Activated T-helper 1 cell treated with anti-CD3 and anti-CD28 coated beads, Interleukin-2, amount 50 U/mL, for 16 hours (primary cell): Measurements from ENCODE around the gene TM6SF1.
"Not testable (repeated sequence)": the region's sequence is repeated elsewhere in the genome, so short reads cannot be mapped to it uniquely, and the experiment has no call there.

Experiments used
- DNase-seq, 2 donors: peaks; one replicate each; pipeline ENCODE4 v3.0.0-alpha.2; 2020; ENCODE audit warnings: low read depth in 1 of 2, low spot score in 1 of 2

TM6SF1 gene

DNA sequence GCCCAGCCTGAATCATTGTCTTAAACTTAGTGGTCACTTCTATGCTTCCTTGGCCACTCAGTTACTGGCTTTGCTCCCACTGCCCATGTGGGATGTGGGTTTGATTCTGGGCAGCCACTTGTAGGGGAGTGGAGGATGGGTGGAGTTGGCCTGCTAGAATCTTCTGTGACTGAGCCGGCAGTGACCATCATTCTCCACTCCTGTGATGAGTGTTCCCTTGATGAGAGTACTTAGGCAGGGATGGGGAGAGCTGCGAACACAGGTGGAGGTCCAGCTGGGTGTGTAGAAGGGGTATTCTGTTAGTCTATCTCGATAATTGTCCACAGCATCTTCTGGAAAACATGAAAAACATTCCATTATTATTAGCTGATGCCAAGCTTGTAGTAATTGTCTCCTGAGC, 8.0 kb downstream of the TM6SF1 start:
- no peak for DNase-seq

DNA sequence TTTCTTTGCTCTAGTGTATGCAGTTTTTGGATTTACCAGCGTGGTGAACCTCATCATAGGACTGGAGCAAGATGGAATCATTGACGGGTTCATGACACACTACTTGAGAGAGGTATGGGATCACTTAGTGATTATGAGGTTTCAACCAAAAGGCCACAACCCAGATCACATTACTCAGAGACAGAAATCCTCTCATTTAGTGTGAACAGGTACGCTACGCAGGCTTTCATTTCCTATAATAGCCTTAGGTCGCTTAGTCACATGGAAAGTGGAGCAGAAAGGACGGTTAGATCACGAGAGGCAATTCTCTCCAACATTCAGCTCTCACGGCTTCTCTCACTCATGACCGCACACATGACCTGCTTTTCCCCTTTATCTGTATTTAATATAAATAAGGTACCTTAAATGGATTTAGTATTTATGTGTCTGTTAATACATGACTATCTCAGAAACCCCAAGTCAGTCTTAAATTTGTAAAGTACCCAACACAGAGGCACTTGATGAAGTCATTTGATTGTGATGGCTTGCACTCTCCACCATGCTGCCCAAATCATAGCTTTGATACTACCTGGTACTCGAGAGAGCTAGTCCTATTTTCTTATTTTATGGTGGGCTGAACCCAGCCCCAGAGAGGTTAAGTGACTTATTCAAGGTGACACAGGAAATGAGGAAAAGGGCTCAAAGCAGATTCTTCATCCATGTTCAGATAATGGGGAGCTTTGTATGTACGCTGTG, 8.6 kb downstream of the TM6SF1 start:
- no peak for DNase-seq

GRCh38 chr15:83118291-83118827, 10.9 kb downstream of the TM6SF1 start:
- DNase-seq = no peak

- DNase-seq = no peak
These were observed 11.5 kb downstream of the TM6SF1 start for GRCh38 chr15:83118968-83119367.

DNA sequence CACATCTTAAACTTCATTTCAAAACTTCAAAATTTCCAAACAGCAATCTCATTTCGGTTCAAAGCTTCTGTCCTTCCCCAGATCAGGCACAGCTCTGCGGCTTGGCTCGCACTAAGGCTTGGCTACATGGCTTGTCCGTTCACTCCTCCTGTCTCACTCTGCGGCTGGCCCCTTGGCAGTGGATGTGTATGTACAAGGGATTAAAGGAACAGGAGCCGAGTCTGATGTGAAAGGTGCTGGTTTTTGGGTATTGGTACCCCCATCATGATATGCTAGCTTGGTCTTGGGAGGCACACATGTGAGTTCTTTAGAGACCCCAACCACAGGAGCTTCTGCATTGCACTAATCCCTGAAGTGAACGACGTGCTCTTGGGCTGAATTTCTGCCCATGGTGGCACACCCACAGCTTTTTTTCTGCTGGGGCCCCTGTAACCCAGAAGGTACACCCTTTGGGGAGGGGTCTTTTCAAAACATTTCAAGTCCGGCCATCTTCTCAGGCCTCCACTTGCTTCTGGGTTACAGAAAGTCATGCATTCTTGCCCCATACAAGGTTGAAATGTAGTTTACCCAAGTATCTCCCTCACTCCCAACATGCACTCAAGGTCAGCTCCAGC, 12.6 kb downstream of the TM6SF1 start:
- DNase-seq = no peak

GRCh38 chr15:83123529-83123928, 16.1 kb downstream of the TM6SF1 start:
- DNase-seq = no peak

- DNase-seq = no peak
These were observed 20.2 kb downstream of the TM6SF1 start for GRCh38 chr15:83127547-83128150.

GRCh38 chr15:83129791-83130190, 22.3 kb downstream of the TM6SF1 start:
- no peak for DNase-seq

- no peak for DNase-seq
These were observed 25.5 kb downstream of the TM6SF1 start for GRCh38 chr15:83132861-83133523.

GRCh38 chr15:83142151-83142550, 34.7 kb downstream of the TM6SF1 start:
- DNase-seq = not testable (repeated sequence)

- no peak for DNase-seq
These were observed 37.3 kb downstream of the TM6SF1 start for GRCh38 chr15:83144771-83145170.

DNA sequence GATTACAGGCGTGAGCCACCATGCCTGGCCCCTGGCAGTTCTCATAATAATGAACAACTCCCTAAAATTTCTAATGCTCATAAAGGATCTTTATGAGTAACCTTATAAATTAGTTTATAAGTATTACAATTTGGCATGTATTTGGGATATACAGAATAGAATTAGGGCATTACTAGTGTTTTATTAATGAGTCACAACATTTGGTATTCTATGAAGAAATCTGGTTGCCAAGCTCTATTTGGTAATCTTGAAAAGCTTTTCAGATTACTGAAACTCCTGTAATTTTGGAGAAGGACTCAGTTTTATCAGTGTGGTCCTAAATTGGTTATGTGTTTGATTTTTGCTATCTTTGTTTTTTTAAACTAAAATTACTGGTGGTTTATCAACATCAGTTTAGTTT, 45.8 kb downstream of the TM6SF1 start:
- DNase-seq = no peak

- DNase-seq = no peak
These were observed 48.5 kb downstream of the TM6SF1 start for GRCh38 chr15:83155942-83156341.

- DNase-seq = no peak
These were observed 50.9 kb downstream of the TM6SF1 start for GRCh38 chr15:83158393-83158792.

GRCh38 chr15:83160741-83161140, 53.3 kb downstream of the TM6SF1 start:
- DNase-seq = no peak

DNA sequence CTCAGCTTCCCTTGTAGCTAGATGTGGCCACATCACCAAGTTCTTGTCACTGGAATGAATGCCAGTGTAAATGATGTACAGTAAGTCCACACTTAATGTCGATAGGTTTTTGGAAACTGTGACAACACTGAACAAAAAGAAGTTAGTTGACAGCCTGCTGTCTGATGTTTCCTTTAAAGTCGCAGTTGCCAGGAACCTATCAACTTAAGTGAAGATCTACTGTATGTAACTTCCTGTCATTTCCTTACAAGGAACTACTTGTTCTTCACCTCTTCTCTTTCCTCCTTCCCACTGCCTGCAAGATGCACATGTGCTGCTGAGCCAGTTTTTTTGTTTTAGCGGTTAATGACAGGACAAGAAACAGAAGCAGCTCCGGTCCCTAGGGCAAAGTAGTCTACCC, 55.6 kb downstream of the TM6SF1 start:
- DNase-seq = no peak

- DNase-seq = no peak
These were observed 56.8 kb downstream of the TM6SF1 start for GRCh38 chr15:83164111-83164770.

DNA sequence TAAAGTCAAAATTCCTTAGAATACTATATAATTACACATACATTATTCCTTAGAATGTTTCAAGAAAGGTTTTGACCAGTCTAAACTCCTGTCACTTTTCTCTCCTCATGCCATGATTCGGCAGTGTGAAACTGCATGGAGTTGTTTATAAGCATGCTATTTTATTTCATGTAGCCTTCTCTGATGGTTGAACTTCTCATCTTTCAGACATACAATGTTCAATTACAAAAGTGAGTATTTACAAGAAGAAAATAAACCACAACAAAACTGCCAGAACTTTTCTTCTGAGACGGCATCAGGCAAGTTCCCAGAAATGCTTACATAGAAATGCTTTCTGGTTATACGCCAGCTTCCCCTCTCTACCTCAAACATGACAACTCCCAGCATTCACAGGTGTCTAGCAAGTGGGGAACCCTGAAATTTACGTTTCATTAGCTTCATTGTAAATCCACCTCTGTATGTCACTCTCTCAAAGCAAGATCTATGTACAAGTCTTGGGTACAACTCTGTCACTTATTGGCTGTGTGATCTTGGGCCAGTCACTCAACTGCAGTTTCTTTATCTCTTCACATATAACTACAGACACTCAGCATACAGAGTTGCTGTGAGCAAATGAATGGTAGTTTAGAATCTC, 57.4 kb downstream of the TM6SF1 start:
- no peak for DNase-seq

DNA sequence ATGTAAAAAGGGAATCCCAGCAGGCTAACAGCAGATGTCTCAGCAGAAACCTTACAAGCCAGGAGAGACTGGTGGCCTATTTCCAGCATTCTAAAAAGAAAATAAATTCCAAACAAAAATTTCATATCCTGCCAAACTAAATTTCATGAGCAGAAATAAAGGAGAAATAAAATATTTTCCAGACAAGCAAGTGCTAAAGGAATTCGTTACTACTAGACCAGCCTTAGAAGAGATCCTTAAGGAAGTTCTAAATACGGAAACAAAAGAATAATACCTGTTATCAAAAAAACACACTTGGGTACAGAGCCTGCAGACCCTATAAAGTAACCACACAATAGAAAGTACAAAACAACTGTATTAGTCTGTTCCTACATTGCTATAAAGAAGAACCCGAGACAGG, 58.8 kb downstream of the TM6SF1 start:
- DNase-seq = no peak

DNA sequence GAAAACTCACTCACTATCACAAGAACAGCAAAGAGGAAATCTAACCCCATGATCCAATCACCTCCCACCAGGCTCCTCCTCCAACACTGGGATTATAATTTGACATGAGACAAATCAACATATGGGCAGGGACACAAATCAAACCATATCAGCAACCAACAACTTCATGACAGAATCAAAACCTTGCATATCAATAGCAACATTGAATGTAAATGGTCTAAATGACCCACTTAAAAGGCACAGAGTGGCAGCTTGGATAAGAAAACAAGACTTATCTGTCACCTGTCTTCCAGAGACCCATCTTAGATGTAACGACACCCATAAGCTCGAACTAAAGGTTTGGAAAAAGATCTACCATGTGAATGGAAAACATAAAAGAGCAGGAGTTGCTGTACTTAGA, 59.4 kb downstream of the TM6SF1 start:
- DNase-seq = no peak

DNA sequence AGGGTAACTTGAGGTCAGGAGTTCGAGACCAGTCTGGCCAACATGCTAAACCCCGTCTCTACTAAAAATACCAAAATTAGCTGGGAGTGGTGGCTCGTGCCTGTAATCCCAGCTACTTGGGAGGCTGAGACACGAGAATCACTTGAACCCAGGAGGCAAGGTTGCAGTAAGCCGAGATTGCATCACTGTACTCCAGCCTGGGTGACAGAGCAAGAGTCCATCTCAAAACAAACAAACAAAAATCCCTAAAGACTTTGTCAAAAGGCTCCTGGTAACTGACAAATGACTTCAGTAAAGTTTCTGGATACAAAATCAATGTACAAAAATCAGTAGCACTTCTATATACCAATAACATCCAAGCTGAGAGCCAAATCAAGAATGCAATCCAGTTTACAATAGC, 62.1 kb downstream of the TM6SF1 start:
- not testable (repeated sequence) for DNase-seq
